ACC112 (cell line): ENCODE data around the gene HDAC3.

ENCODE experiments used
- H2AFZ ChIP-seq: fragments of 200-600 bp; sonication (generic); one replicate; pipeline ENCODE4 v1.6.0; 2017; ENCODE audit warnings: antibody characterized with exemption, low read length; ENCODE audit not compliant: unreplicated experiment
- H3K27ac ChIP-seq: fragments of 200-600 bp; sonication (generic); 2 replicates; pipeline ENCODE4 v1.5.1; 2014; ENCODE audit warnings: low read depth, mild to moderate bottlenecking, antibody characterized with exemption, low read length, moderate library complexity
- H3K27me3 ChIP-seq: fragments of 200-600 bp; sonication (generic); 2 replicates; pipeline ENCODE4 v1.6.1; 2014; ENCODE audit warnings: mild to moderate bottlenecking, antibody characterized with exemption, low read length, moderate library complexity, mixed read lengths; ENCODE audit not compliant: insufficient read depth
- H3K36me3 ChIP-seq: fragments of 200-600 bp; sonication (generic); 2 replicates; pipeline ENCODE4 v1.6.1; 2016; ENCODE audit warnings: mild to moderate bottlenecking, antibody characterized with exemption, low read length, moderate library complexity, mixed read lengths; ENCODE audit not compliant: insufficient read depth
- H3K4me1 ChIP-seq: fragments of 200-600 bp; sonication (generic); one replicate; pipeline ENCODE4 v1.6.1; 2016; ENCODE audit warnings: low read length, mixed read lengths; ENCODE audit not compliant: insufficient read depth, unreplicated experiment, control insufficient read depth
- H3K4me3 ChIP-seq: fragments of 200-600 bp; sonication (generic); 2 replicates; pipeline ENCODE4 v1.5.1; 2014; ENCODE audit warnings: mild to moderate bottlenecking, low read depth, low read length
- H3K79me2 ChIP-seq: fragments of 200-600 bp; sonication (generic); one replicate; pipeline ENCODE4 v1.6.0; 2016; ENCODE audit warnings: low read length; ENCODE audit not compliant: control insufficient read depth, unreplicated experiment, insufficient read depth

Gene HDAC3

GRCh38 chr5:141646026-141646425 lies 9.4 kb upstream of the HDAC3 start:
- Histone ChIP-seq H2AFZ (no peak overlapping the region), H3K4me3 (no peak overlapping the region), H3K27ac (no peak overlapping the region), H3K79me2 (no peaks in the 10 kb centered on the region), H3K27me3 (no peaks in the 10 kb centered on the region), H3K36me3 (no peaks in the 10 kb centered on the region), H3K4me1 (peaks cover 16% of the 10 kb centered on the region)

- Histone ChIP-seq H3K4me3 (no peak overlapping the region), H2AFZ (no peak overlapping the region), H3K27ac (peak overlapping the region; percentile 17; the same call in 1 of the 2 replicates), H3K27me3 (no peaks in the 10 kb centered on the region), H3K4me1 (peaks cover 12% of the 10 kb centered on the region), H3K36me3 (no peaks in the 10 kb centered on the region), H3K79me2 (no peaks in the 10 kb centered on the region)
Observed at GRCh38 chr5:141641634-141642267, 5.1 kb upstream of the HDAC3 start.

- no peak overlapping the region for H3K4me3 ChIP-seq
- no peak overlapping the region for H2AFZ ChIP-seq
- H3K27ac ChIP-seq: no peak overlapping the region
- no peaks in the 10 kb centered on the region for H3K27me3 ChIP-seq
- H3K36me3 ChIP-seq: no peaks in the 10 kb centered on the region
- peaks cover 9% of the 10 kb centered on the region for H3K79me2 ChIP-seq
- peaks cover 14% of the 10 kb centered on the region for H3K4me1 ChIP-seq
Observed at GRCh38 chr5:141640698-141641097, 4.0 kb upstream of the HDAC3 start.

- H3K4me3 ChIP-seq: no peak overlapping the region
- no peak overlapping the region for H2AFZ ChIP-seq
- no peaks in the 10 kb centered on the region for H3K36me3 ChIP-seq
- no peaks in the 10 kb centered on the region for H3K27me3 ChIP-seq
- peaks cover 16% of the 10 kb centered on the region for H3K79me2 ChIP-seq
- no peak overlapping the region for H3K27ac ChIP-seq
- H3K4me1 ChIP-seq: peaks cover 21% of the 10 kb centered on the region
Observed at GRCh38 chr5:141640051-141640415, 3.4 kb upstream of the HDAC3 start.

GRCh38 chr5:141639357-141640050 lies 2.9 kb upstream of the HDAC3 start:
- Histone ChIP-seq H3K79me2 (peaks cover 21% of the 10 kb centered on the region), H3K4me3 (no peak overlapping the region), H3K27me3 (no peaks in the 10 kb centered on the region), H3K4me1 (peaks cover 25% of the 10 kb centered on the region), H3K36me3 (no peaks in the 10 kb centered on the region), H3K27ac (no peak overlapping the region), H2AFZ (no peak overlapping the region)

- H3K36me3 ChIP-seq: no peaks in the 10 kb centered on the region
- H3K4me3 ChIP-seq: no peak overlapping the region
- no peak overlapping the region for H2AFZ ChIP-seq
- peaks cover 29% of the 10 kb centered on the region for H3K4me1 ChIP-seq
- no peak overlapping the region for H3K27ac ChIP-seq
- no peaks in the 10 kb centered on the region for H3K27me3 ChIP-seq
- H3K79me2 ChIP-seq: peaks cover 29% of the 10 kb centered on the region
Observed at GRCh38 chr5:141638771-141639170, 2.1 kb upstream of the HDAC3 start.

- peak overlapping the region; percentile 88 for H2AFZ ChIP-seq
- peaks cover 29% of the 10 kb centered on the region for H3K4me1 ChIP-seq
- H3K36me3 ChIP-seq: 0 out of 2 replicates have a peak, but pooled peaks cover 1% of the 10 kb centered on the region
- H3K79me2 ChIP-seq: peaks cover 34% of the 10 kb centered on the region
- H3K27me3 ChIP-seq: no peaks in the 10 kb centered on the region
- H3K4me3 ChIP-seq: peak overlapping the region; percentile 78
- H3K27ac ChIP-seq: no peak overlapping the region
Observed at GRCh38 chr5:141637767-141638419, 1.2 kb upstream of the HDAC3 start.

GRCh38 chr5:141637123-141637766 lies 596 bp upstream of the HDAC3 start:
- Histone ChIP-seq H3K4me1 (peaks cover 29% of the 10 kb centered on the region), H3K36me3 (peaks cover 8% of the 10 kb centered on the region), H2AFZ (peak overlapping the region; percentile 88), H3K4me3 (peak overlapping the region; percentile 78), H3K27ac (no peak overlapping the region), H3K27me3 (no peaks in the 10 kb centered on the region), H3K79me2 (peaks cover 41% of the 10 kb centered on the region)

- Histone ChIP-seq H3K4me3 (peak overlapping the region; percentile 78), H3K27ac (no peak overlapping the region), H3K79me2 (peaks cover 49% of the 10 kb centered on the region), H3K36me3 (peaks cover 9% of the 10 kb centered on the region), H3K4me1 (peaks cover 21% of the 10 kb centered on the region), H3K27me3 (no peaks in the 10 kb centered on the region), H2AFZ (no peak overlapping the region)
Observed at GRCh38 chr5:141636106-141636412, 590 bp downstream of the HDAC3 start.

- peaks cover 53% of the 10 kb centered on the region for H3K79me2 ChIP-seq
Observed at GRCh38 chr5:141635646-141636045, 1.0 kb downstream of the HDAC3 start.

More at GRCh38 chr5:141635646-141636045, 1.0 kb downstream of the HDAC3 start:
- no peaks in the 10 kb centered on the region for H3K27me3 ChIP-seq
- H3K36me3 ChIP-seq: peaks cover 9% of the 10 kb centered on the region
- H2AFZ ChIP-seq: no peak overlapping the region
- H3K27ac ChIP-seq: no peak overlapping the region
- peak overlapping the region; percentile 78 for H3K4me3 ChIP-seq
- H3K4me1 ChIP-seq: peaks cover 21% of the 10 kb centered on the region
